BE2C (cell line): ENCODE data around the gene DAB1.

Experiments
- DNase-seq: peaks from one replicate; pipeline ENCODE4 v3.0.0-alpha.2; 2020
- H3K27me3 ChIP-seq: fragments of 250-450 bp; sonication (Bioruptor Pico); 2 replicates; pipeline ENCODE4 v1.5.1; 2020; ENCODE audit warnings: mild to moderate bottlenecking
- H3K36me3 ChIP-seq: fragments of 250-450 bp; sonication (Bioruptor Pico); 2 replicates; pipeline ENCODE4 v1.5.1; 2020; ENCODE audit warnings: mild to moderate bottlenecking
- H3K4me1 ChIP-seq: fragments of 250-450 bp; sonication (Bioruptor Pico); 2 replicates; pipeline ENCODE4 v1.5.1; 2020
- H3K4me3 ChIP-seq: 2 replicates; pipeline ENCODE4 v1.5.1; 2011; ENCODE audit warnings: low read depth, low read length
- H3K9me3 ChIP-seq: fragments of 250-450 bp; sonication (Bioruptor Pico); 2 replicates; pipeline ENCODE4 v1.5.1; 2020
- CTCF ChIP-seq: IDR thresholded peaks from 2 replicates; pipeline ENCODE4 v1.5.1; 2012; ENCODE audit warnings: mild to moderate bottlenecking, low read depth, low read length

Gene DAB1

DNA sequence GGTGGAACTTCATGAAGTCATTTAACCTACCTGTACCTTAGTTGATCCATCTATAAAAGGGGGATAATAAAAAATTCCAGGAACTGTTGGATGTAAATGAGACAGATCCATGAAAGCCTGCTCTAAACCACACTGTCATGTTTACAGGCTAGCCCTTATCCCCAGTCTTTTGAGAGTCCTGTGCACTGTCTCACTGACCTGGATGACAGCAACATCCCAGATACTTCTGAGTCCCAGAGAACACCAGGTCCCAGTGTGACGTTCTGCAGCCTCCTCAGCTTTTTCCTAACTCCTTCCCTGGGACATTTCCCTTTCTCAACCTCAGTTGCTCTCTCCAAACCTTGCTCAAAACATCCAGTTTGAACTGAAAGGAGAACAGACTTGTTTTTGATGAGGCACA lies 292.6 kb downstream of the DAB1 start:
- no peak for TF ChIP-seq CTCF
- no peaks in the 10 kb centered on the region for H3K4me1 ChIP-seq
- no peaks in the 10 kb centered on the region for H3K9me3 ChIP-seq
- H3K27me3 ChIP-seq, result no peaks in the 10 kb centered on the region
- H3K36me3 ChIP-seq, result no peaks in the 10 kb centered on the region
- DNase-seq, result no peak
- H3K4me3 ChIP-seq, result no peak overlapping the region

- no peaks in the 10 kb centered on the region for H3K27me3 ChIP-seq
- no peak overlapping the region for H3K4me3 ChIP-seq
- no peaks in the 10 kb centered on the region for H3K36me3 ChIP-seq
- no peak for TF ChIP-seq CTCF
- DNase-seq, result no peak
- H3K4me1 ChIP-seq, result no peaks in the 10 kb centered on the region
- no peaks in the 10 kb centered on the region for H3K9me3 ChIP-seq
Observed at GRCh38 chr1:57129865-57130264, 294.0 kb downstream of the DAB1 start.

DNA sequence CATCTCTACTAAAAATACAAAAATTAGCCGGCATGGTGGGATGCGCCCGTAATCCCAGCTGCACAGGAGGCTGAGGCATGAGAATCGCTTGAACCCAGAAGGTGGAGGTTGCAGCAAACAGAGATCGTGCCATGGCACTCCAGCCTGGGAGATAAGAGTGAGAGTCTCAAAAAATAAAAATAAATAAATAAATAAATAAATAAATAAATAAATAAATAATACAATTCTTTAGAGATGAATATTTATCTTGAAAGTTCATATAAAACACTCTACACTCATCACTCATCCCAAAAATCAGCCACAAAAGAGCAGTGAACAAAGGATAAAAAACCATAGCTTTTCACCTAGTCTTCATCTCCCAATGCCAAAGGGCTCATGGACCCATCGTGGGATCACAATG lies 295.9 kb downstream of the DAB1 start:
- Histone ChIP-seq H3K9me3 (no peaks in the 10 kb centered on the region), H3K4me3 (no peak overlapping the region), H3K27me3 (no peaks in the 10 kb centered on the region), H3K4me1 (no peaks in the 10 kb centered on the region), H3K36me3 (no peaks in the 10 kb centered on the region)
- DNase-seq, result no peak
- no peak for TF ChIP-seq CTCF

DNA sequence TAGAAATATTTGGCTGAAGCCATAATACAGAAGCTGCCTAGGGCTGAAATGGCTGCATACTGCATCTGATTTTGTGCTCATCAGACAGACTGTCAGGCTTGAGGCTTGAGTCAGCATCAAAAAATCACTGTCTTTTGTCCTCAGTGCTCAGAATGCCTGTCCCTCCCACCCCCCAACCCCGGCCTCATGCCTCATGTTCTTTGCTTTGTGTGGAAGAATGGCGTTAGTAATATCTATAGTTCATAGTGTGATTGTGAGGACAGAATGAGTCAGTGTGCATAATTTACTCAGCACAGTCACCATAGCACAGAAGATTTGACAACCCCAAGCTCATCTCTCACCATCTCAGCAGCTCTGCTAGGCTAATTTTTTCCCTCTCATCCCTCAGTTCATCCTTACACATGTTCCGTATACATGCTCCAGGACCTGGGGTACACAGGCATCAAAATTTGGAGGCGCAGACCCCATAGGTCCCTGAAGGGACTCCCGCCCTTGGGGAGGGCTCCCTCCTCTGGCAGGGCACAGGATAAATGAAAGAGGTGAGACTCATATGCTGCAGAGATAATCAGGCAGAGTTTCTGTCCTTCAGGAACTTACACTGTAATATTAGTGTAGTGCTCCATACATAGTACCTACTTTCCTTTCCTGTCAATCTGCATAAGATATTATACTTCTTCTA lies 299.0 kb downstream of the DAB1 start:
- no peak for TF ChIP-seq CTCF
- DNase-seq, result no peak
- Histone ChIP-seq H3K4me3 (no peak overlapping the region), H3K36me3 (no peaks in the 10 kb centered on the region), H3K9me3 (no peaks in the 10 kb centered on the region), H3K4me1 (no peaks in the 10 kb centered on the region), H3K27me3 (no peaks in the 10 kb centered on the region)

GRCh38 chr1:57124170-57124569 lies 299.7 kb downstream of the DAB1 start:
- H3K36me3 ChIP-seq, result no peaks in the 10 kb centered on the region
- DNase-seq, result no peak
- no peaks in the 10 kb centered on the region for H3K4me1 ChIP-seq
- no peaks in the 10 kb centered on the region for H3K9me3 ChIP-seq
- H3K4me3 ChIP-seq, result no peak overlapping the region
- no peaks in the 10 kb centered on the region for H3K27me3 ChIP-seq
- no peak for TF ChIP-seq CTCF

DNA sequence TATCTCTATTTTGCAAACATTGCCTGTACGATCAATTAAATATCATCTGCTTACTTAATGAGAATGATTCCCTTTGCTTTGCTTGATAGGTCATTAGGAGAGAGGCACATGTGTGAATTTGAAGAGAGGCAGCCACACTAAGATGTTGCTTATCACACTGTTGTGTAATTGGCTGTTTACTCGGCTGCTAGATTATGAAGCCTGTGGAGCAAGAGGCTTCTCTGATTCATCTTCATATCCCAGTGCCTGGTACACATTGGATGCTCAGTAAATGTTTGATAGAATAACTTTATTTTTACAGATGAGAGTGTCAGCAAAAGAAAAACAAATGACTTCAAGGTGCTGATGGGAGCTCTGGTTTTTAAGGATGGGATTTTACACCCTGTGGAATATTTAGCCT lies 301.8 kb downstream of the DAB1 start:
- Histone ChIP-seq H3K27me3 (no peaks in the 10 kb centered on the region), H3K4me3 (no peak overlapping the region), H3K36me3 (no peaks in the 10 kb centered on the region), H3K9me3 (no peaks in the 10 kb centered on the region), H3K4me1 (no peaks in the 10 kb centered on the region)
- no peak for TF ChIP-seq CTCF
- DNase-seq, result no peak
